ENCODE data around the gene TNK2.

TNK2 gene

DNA sequence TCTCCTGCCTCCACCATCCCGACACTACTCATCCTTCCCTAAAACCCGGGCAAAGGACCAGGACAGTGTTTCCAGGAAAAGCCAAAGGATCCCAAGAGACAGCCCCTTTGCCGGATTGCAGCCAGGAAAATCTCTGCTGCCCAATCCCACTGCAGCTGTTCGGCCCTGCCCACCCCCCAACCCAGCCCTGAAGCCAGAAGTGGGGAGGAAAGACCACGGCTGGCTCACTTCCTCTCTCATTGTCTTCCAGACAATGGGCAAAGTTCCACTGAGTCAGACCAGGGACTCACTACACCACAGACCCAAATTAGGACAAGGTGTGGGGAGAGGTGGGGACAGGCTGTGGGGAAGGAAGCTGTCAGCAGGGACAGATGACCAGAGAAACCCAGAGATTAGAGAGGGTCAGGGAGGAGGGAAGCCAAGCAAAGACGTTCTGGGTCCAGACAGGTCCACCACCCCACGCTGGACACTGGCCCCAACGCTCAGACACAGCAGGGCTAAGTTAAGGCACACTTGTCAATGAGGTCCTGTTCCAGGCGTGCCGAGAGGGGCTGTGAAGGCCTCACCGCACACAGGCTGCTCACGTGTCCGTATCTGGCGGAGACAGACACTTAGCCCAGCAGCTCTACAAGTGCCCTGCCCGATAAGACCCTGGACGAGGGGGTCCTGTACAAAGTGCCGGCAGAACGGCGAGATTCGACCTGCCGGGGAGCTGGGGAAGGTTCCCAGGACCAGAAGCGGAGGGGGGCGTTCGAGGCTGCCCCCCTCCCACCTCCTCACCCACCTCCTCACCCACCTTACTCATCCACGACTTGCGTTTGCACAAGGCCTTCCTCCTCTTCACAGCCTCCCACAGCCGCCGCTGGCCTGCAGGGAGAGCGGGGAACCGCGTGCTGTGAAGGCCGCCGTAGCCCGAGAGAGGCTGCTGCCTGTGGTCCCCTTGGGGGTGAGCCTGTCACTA lies 21.9 kb downstream of the TNK2 start:
- DNase-seq (ENCODE audit: low read depth), result no peak
- no peak overlapping the region for H3K4me3 ChIP-seq (ENCODE audit: low read depth, low read length)
- TF ChIP-seq, protein P1, sequence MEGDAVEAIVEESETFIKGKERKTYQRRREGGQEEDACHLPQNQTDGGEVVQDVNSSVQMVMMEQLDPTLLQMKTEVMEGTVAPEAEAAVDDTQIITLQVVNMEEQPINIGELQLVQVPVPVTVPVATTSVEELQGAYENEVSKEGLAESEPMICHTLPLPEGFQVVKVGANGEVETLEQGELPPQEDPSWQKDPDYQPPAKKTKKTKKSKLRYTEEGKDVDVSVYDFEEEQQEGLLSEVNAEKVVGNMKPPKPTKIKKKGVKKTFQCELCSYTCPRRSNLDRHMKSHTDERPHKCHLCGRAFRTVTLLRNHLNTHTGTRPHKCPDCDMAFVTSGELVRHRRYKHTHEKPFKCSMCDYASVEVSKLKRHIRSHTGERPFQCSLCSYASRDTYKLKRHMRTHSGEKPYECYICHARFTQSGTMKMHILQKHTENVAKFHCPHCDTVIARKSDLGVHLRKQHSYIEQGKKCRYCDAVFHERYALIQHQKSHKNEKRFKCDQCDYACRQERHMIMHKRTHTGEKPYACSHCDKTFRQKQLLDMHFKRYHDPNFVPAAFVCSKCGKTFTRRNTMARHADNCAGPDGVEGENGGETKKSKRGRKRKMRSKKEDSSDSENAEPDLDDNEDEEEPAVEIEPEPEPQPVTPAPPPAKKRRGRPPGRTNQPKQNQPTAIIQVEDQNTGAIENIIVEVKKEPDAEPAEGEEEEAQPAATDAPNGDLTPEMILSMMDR (IDR thresholded peaks at IDR 0.05; ENCODE audit: low read depth, low read length, missing control alignments), result no peak

DNA sequence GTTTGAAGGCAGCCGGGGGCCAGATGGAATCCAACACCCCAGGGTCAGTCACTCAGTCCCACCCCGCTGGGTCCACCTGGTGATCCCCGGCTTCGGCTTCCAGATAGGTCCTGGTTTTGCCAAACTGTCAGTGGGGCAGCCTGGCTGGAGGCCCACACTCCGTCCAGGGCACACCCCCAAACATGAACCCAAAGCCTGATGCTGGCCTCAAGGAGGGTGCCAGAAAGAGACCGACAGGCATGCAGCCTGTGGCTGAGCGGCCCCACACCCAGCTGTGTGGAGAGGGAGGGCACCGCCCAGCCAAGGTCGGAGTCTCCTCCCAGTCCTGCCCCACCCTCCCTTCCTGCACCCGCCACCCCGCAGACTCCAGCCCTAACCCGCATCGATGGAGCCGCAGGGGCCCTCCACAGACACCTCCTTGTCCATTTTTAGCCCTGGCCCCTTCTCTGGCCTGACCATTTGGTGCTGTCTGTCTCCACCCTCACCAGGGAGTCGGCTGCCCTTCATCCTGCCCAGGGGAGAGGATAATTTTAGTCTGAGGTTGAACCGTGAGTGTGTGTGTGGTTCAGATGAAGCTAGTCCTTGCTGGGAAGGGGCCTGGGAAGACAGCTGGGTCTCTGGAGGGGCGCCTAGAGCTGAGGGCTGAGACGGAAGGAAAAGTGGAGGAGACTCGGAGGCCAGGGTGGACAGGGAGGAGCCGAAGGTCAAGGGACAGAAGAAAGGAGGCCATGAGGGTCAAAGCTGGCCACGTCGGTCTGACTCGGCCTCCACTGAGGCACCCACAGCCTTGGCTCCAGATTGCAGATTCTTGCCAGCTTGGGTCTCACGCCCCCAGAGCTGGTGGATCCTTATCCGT lies 23.1 kb downstream of the TNK2 start:
- TF ChIP-seq, protein P1 (IDR thresholded peaks at IDR 0.05; ENCODE audit: low read depth, low read length, missing control alignments), result no peak
- no peak for DNase-seq (ENCODE audit: low read depth)
- no peak overlapping the region for H3K4me3 ChIP-seq (ENCODE audit: low read depth, low read length)

DNA sequence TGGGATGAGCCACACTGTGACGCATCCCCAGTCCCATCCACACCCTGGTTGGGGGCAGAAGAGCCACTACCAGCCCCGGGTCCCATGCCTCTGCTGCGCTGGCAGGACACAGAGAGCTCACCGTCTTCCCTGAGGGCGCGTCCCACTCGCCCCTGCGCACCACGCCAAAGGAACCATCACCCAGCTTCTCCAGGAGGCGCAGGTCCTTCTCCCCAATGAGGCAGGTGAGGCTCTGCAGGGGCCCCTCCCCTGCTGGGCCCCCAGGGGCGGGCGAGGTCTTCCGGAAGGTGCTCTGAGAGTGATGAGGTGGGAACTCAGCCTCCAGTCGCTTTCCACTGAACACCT lies 23.7 kb downstream of the TNK2 start:
- H3K4me3 ChIP-seq (ENCODE audit: low read depth, low read length), result no peak overlapping the region
- DNase-seq (ENCODE audit: low read depth), result no peak
- TF ChIP-seq, protein P1 (IDR thresholded peaks at IDR 0.05; ENCODE audit: low read depth, low read length, missing control alignments), result no peak

DNA sequence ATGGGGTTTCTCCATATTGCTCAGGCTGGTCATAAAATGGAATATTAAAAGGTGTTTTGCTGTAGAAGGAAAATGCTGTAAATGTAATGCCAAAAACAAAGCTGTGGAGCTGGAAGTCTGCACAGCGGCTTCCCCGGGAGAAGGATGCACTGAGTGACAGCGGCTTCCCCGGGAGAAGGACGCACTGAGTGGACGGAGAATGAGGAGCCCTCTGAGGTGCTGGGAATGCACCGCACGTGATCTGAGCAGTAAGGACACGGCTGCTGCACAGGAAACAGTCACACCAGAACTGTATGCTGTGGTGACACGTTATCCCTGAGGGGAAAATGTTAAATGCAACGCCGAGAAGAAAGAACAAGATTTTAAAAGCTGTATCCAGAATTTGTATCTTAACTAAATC lies 24.6 kb downstream of the TNK2 start:
- no peak overlapping the region for H3K4me3 ChIP-seq (ENCODE audit: low read depth, low read length)
- no peak for DNase-seq (ENCODE audit: low read depth)
- TF ChIP-seq, protein P1 (IDR thresholded peaks at IDR 0.05; ENCODE audit: low read depth, low read length, missing control alignments), result no peak

DNA sequence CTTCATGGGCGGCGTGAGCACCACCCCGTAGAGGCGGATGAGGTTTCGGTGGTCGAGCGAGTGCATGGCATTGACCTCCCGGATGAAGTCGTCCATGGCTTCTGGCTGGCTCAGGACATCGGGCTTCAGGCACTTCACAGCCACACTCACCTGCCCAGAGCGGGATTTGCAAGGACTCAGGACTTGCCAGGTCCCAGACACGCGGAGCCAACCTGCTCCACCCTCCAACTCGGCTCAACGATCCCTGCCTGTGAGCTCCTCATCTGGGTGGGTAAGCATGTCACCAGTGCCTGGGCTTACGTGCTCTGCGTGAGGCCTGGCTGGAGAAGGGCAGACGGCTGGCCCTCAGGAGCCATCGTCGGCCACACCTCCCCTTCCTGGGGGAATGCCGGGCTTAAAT lies 25.2 kb downstream of the TNK2 start:
- TF ChIP-seq, protein P1 (IDR thresholded peaks at IDR 0.05; ENCODE audit: low read depth, low read length, missing control alignments), result no peak
- DNase-seq (ENCODE audit: low read depth), result no peak
- no peak overlapping the region for H3K4me3 ChIP-seq (ENCODE audit: low read depth, low read length)

DNA sequence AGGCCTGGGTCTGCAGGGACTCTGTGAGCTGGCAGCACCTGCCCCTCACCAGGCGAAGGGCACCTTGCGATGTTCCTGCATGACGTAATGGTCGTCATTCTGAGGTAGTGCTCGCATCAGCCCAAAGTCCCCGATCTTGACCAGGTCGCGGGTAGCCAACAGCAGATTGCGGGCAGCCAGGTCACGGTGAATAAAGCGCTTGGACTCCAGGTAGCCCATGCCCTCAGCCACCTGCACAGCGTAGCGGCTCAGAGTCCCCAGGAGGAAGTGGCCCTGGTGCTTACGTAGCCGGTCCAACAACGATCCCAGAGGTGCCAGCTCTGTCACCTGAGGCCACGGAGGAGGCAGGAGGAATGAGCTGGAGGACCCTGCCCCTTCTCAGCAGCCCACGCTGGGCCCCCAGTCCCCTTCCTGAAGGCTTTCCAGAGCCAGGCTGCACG lies 26.3 kb downstream of the TNK2 start:
- TF ChIP-seq, protein P1 (IDR thresholded peaks at IDR 0.05; ENCODE audit: low read depth, low read length, missing control alignments), result no peak
- no peak overlapping the region for H3K4me3 ChIP-seq (ENCODE audit: low read depth, low read length)
- DNase-seq (ENCODE audit: low read depth), result no peak

Data from GM12864 (cell line).